GM12875 (cell line): ENCODE data around the gene HIPK1.

Source experiments
- H3K4me3 ChIP-seq: one replicate; pipeline ENCODE4 v1.5.1; 2011; ENCODE audit warnings: low read depth, low read length, control low read depth
- CTCF ChIP-seq: IDR thresholded peaks from 2 replicates; pipeline ENCODE4 v1.5.1; 2011; ENCODE audit warnings: low read depth, mild to moderate bottlenecking, control low read depth, inconsistent platforms, low read length, moderate library complexity, borderline replicate concordance; ENCODE audit not compliant: insufficient read depth

HIPK1 gene

GRCh38 chr1:113935176-113935575 is 6.1 kb downstream of the HIPK1 start:
- no peak for TF ChIP-seq CTCF
- H3K4me3 ChIP-seq: no peak overlapping the region

GRCh38 chr1:113935970-113936369 is 6.8 kb downstream of the HIPK1 start:
- no peak for TF ChIP-seq CTCF

GRCh38 chr1:113937146-113937545 is 8.0 kb downstream of the HIPK1 start:
- H3K4me3 ChIP-seq: no peak overlapping the region
- no peak for TF ChIP-seq CTCF

More at GRCh38 chr1:113935970-113936369, 6.8 kb downstream of the HIPK1 start:
- no peak overlapping the region for H3K4me3 ChIP-seq

GRCh38 chr1:113938192-113938591 is 9.1 kb downstream of the HIPK1 start:
- no peak for TF ChIP-seq CTCF
- no peak overlapping the region for H3K4me3 ChIP-seq

- H3K4me3 ChIP-seq: no peak overlapping the region
- TF ChIP-seq CTCF: no peak
Measured at GRCh38 chr1:113940365-113941244, 11.5 kb downstream of the HIPK1 start.

- TF ChIP-seq CTCF: no peak
- no peak overlapping the region for H3K4me3 ChIP-seq
Measured at GRCh38 chr1:113941245-113941559, 12.1 kb downstream of the HIPK1 start.

GRCh38 chr1:113942527-113942926 is 13.4 kb downstream of the HIPK1 start:
- TF ChIP-seq CTCF: no peak
- H3K4me3 ChIP-seq: no peak overlapping the region
